HG02852 (cell line): ENCODE results near the gene NAT10.
A peak's percentile ranks its signal among the peaks of the same experiment; 100 is the strongest.

Experiments
- ATAC-seq: cut with Tn5 transposase; IDR thresholded peaks from one replicate; pipeline ENCODE4 v1.9.1; 2021; ENCODE audit warnings: mild to moderate bottlenecking, moderate library complexity; ENCODE audit not compliant: unreplicated experiment

The NAT10 gene

DNA sequence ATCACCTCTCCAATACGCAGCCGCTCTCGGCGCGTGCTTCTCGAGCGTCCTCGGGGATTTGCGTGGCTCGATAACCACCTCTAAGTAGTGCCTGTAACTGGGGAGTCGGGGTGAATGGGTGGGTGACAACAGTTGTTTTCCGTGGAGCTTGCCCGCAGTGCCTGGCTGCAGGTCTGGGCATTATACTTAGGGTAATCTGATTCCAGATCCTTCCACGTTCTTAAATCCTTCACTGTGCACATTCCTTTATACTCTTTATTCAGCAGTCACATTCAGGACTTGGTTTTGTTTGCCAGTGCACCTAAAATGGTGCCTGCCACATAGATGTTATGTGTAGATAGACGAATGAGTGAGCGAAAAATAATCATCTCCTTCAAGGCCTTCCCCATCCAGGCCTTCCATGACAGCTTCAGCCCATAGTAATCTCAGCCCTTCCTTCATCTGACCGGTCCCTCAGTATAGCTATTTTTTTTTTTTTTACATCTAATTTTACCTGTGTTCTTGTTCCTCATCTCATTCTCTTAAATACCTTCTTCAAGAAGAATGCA, 602 bp downstream of the NAT10 start:
- no peak for ATAC-seq

DNA sequence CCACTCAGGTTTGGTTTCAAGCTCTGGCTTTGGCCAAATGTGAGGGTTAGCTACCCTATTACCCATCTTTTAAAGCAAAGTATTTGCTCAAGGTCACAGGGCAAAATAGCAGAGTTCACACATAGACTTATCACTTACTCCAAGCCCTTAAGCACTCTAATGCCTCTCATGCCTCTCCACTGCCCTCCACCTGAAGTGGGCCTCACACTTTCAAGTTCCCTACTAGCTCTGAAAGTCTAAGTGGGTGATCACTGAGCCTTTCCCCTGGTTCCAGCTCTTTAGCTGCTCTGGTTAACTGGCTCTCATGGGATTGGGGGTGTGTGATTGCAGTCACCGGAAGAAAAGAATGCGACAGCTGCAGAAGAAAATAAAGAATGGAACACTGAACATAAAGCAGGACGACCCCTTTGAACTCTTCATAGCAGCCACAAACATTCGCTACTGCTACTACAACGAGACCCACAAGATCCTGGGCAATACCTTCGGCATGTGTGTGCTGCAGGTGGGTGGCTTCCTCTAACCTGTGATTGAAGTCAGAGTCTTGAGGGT, 6.4 kb downstream of the NAT10 start:
- ATAC-seq: no peak

DNA sequence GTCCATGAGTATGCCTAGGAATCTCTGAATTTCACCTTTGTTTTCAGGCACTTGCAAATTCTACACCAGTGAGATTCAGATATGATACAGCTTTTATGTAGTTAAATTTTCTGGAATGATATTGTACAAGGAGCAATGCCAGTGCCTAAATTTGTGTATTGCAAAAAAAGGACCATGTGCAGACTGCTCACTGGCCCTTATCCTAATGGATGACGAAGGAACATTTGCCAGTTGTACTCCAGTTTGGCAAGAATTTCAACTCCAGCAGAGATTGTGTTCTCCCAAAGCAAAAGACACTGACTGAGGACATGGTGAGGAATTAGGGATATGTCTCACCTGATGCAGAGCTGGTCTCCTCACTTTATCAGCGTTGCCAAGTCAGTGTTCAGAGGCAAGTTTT, 8.6 kb downstream of the NAT10 start:
- no peak for ATAC-seq

DNA sequence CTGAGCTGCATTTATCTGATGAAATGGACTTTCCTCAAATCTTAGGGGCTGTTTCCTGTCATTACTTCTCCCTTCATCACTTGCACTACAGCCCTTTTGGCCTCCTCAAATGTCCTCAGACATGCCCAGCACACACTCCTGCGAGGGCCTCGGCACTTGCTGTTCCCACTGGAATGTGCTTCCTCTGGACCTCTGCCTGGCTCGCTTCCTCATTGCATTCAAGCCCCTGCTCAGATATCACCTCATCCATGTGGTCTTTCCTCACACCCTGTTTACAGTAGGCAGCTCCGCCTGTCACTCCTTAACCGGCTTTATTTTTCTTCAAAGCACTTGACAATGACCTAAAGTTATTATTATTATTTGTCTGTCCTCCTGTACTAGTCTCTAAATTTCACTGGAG, 9.0 kb downstream of the NAT10 start:
- no peak for ATAC-seq

DNA sequence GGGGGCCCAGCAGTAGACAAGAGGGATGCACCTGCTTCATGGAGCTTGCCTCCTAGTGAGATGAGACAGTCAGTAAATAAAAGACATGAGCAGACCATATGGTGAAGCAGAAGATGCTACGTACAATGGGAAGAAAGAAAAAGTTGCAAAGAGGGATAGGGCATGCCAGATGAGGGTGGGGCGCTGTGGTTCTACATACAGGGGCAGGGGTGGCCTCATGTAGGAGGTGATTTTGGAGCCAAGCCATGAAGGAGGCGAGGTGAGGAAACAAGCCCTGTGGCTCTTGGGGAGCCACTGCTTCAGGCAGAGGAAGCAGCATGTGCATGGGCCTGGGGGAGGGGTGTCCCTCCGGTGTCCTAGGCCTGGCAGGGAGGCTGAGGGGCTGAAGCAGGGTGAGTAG, 15.2 kb downstream of the NAT10 start:
- no peak for ATAC-seq

DNA sequence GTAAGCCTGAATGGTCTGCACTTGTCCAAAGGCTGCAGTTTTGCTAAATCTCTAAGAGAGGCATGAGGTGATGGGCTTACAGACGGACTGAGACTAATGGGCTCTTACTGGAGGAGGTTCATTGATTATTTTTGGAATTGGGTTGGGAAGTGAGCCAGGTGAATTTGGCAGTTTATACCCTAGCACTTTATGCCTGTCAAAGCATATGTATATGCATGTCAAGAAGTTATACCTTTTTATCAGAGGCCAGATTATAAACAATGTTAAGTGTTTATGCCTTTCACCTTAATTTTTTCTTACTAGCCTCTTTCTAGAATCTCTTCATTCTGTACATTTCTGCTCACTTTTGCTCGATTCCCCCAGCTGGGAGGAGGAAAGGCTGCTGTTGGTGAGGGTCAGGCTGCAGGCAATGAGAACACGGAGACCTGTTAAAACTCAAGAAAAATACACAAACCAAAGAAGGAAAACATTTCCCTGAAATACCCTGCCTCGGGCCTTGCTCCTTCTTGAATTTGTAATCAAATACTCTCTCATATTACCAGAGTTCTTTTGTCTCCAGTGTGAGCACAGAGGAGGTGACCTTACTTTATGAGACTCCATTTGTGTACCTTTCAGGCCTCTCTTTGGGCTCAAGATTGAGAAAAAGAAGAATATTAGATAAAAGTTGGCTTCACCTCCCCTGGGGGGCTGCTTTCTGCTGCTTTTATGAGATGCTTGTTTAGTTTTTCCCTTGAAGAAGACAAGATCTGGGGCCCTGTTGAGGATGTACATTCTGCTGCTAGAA, 19.6 kb downstream of the NAT10 start:
- ATAC-seq: no peak

DNA sequence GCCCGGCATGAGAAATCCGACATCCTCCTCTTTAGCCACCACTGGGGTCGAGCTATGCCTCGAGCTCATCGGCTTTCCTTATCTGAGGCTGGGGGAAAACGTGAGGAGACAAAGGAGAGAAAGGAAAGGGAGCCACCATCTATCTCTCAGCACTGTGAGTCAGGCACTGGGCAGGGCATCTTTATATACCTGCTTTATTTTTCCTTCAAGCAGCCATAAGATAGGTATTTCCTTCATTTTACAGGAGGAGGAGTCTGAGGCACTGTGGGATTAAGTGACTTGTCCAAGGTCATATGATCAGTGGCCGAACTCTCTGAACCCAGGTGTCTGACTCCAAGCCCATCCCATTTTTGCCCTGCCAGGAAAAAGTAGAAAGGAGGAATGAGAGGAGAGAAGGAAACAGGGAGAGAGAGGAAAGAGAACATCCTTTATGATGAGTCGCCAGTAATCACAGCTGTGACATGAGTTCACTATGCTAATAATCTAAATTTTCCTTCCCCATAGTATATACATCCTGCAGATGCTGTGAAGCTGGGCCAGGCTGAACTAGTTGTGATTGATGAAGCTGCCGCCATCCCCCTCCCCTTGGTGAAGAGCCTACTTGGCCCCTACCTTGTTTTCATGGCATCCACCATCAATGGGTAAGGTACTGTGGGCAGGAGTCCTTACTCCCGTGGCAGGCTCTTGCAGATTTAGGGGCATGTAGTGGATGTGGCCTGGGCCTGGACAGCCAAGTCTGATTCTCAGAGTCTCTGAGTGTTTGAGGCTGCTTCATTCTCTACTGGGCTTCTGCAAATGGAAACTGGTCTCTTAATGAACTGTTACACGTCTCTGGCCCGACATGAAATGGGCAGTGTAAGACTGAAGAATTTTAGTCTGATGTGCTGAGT, 21.8 kb downstream of the NAT10 start:
- ATAC-seq: no peak

DNA sequence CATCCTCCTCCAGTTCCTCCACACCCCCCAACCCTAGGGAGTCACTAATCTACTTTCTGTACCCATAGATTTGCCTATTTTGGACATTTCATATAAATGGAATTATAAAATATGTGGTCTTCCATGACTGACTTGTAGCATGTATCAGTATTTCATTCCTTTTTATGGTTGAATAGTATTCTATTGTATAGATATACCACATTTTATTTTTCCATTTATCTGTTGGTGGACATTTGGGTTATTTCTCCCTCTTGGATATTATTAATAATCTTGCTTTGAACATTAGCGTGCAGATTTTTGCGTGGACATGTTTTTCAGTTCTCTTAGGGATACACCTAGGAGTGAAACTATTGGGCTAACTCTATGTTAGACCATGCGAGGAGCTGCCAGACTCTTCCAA, 23.4 kb downstream of the NAT10 start:
- no peak for ATAC-seq

DNA sequence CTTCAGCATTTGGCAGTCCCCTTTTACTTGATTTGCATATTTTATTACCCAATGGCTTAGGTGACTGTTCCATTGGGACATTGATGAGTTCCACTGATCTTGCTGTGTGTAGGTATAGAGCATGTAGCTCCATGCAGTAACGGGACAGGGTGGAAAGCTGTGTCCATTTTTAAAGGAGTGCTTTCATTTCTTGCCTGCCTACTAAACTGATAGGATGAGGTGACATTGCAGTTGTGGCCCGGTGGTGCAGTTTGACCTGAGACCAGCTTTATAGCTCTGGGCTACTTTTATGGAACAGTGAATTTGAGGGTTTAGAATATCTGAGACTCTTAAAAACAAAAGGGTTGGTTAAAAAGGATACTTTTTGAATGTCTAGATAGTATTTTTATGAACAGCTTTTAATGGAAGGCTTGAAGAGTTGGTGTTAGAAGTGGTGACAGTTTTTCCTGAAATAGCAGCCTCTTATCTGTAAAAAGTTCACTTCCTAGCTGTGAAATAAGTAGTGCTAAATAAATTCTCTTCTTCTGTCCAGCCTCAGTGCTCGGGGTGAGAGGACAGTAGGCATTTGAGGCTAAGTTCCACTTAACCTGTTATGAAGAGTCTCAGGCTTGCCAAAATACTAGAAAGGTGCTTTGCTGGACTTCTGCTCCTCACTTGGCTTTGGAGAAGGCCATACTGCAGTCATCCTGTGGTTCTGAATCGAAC, 27.0 kb downstream of the NAT10 start:
- no peak for ATAC-seq

DNA sequence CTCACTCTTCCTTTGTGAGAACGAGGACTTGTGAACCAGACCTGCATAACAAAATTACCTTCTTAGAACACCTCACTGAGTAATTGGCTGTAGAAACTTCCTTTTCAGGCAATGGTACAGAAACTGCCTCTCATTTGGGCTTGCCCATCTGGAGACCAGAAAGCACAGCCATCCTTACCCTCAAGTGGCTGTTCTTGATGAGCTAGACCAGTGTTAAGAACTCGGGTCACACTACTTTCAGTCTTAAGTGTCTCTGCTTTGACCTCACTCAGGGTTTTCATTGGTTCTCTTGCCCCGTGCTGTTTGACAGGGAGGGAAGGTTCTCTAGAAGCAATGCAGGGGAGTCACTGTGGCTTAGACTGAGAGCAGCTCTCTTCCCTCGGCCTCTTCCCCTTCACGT, 29.3 kb downstream of the NAT10 start:
- peak; percentile 74 for ATAC-seq

DNA sequence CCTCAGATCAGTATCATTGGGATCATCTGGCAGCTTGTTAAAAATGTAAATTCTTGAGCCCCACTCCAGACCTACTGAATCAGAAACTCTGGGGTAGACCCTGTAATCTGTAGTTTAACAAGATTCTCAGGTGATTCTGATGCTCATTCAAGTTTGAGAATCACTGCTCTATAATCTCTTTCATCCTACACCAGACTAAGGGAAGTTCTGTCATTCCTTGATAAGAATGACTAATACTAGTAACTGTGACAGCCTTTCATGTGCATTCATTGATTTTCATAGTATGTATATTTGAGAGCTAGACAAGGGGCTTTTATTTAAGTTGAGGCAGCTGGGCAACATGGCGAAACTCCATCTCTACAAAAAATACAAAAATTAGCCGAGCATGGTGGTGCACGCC, 30.0 kb downstream of the NAT10 start:
- ATAC-seq: no peak

DNA sequence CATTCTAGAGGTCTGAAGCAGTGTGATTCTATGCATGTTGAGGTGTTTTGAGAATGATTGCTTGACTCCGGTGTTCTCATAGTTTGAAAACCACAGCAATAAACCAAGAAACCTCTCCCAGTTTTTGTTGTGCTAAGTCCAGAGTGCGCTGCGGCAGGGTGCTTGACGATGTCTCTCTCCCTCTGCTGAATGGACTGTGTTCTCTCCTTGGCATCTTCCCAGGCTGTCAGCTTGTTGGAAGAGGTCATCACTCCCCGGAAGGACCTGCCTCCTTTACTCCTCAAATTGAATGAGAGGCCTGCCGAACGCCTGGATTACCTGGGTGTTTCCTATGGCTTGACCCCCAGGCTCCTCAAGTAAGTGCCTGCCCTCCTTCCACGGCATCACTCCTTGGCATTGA, 31.0 kb downstream of the NAT10 start:
- no peak for ATAC-seq

DNA sequence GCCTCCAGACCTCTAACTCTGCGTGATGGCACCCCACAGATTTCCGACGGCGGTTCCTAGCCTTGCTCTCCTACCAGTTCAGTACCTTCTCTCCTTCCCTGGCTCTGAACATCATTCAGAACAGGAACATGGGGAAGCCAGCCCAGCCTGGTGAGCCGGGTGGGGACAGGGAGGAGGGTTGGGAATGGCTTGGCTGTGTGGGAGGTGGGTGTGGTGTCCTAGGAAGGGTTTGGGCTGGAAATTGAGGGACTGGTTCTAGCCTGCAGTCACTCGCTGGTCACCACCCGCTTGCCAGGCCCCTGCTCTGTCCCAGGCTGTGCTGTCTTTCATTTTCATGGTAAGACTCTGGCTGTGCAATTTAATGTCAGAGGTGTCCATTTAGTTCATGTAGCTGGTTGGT, 33.9 kb downstream of the NAT10 start:
- no peak for ATAC-seq

DNA sequence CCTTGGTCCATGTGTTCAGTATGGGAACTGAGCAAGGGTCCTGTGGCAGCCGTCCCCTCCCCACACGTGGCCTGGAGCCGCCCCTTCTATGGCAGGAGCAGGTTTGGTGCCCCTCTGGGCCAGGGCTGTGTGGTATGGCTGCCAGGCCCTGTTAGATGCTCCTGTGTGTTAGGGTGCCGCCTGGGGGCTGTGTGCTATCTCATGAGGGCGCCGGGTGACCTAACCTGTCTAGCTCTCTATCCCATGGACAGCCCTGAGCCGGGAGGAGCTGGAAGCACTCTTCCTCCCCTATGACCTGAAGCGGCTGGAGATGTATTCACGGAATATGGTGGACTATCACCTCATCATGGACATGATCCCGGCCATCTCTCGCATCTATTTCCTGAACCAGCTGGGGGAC, 34.7 kb downstream of the NAT10 start:
- no peak for ATAC-seq

DNA sequence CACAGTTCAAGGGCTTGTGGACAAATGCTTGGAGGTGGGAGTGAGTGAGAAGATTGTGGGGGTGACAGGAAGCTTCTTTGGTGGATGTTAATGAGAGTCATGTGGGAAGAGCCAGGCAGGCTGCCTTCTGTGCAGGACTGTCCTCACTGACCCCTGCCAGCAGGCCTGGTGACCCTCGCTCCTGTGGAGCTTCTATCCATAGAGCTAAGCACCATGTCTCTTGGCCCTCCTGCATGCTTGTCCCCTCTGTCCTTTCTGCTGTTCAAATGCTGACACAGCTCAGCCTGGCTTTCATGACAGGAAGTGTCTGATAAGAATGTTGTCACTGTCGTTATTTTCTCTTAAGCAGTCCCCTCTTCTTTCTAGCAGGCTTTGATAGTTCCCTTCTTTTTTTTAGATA, 37.6 kb downstream of the NAT10 start:
- ATAC-seq: no peak

DNA sequence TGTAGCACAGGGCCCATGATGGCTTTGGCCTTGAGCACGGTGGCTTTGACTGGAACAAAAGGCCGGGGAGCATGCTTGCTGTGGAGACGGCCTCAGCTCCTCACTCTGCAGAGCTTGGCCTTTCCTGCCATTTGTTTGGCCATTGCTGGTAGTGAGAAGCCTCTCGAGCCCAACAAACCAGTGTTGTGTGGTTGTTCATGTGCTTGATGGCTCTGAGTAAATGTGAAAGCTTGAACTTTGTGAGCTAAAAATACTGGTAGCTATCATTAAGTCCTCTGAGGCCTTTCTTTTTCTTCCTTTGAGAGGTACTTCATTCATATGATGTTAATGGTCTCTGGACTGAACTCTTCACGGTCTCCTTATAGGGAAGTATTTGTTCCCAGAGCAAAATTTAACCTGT, 39.6 kb downstream of the NAT10 start:
- ATAC-seq: peak; percentile 70

DNA sequence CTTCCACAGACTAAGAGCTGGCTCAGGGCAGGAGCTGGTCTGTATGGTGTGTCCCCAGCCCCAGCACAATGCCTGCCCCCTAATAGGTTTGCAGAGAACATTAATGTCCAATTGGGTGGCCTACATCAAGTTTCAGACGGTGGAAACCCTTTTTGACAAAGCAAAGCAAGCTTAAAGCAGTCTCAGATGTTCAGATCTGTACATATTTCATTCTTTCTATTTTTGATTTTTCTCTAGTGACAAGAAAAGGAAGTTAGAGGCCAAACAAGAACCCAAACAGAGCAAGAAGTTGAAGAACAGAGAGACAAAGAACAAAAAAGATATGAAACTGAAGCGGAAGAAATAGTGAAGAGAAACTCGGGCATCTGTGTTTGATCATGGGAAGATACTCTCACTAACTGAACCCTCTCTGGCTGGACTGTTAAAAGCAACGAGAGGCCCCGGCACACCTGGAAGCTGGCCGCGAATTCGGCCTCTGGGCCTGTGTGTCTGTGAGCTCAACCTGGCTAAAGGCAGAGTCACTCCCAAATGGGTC, 40.5 kb downstream of the NAT10 start:
- peak; percentile 53 for ATAC-seq

DNA sequence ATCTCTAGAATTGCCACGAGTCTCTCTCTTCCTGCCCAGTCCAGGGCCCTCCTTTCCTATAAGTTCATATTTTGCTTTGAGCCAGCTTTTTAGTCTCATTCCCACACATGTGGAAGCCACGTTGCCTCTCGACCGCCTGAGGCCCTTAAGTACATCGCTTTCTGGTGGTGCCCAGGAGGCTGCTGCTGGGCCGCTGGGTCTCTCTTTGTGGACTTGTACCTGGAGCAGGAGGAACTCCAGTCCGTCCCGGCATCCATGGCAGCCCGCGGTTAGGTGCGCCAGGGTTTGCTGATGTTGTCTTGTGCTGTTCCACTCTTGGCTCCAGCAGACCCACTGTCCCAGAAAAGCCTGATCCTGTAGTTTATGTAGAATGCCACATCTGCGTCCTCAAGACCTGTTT, 41.0 kb downstream of the NAT10 start:
- no peak for ATAC-seq

DNA sequence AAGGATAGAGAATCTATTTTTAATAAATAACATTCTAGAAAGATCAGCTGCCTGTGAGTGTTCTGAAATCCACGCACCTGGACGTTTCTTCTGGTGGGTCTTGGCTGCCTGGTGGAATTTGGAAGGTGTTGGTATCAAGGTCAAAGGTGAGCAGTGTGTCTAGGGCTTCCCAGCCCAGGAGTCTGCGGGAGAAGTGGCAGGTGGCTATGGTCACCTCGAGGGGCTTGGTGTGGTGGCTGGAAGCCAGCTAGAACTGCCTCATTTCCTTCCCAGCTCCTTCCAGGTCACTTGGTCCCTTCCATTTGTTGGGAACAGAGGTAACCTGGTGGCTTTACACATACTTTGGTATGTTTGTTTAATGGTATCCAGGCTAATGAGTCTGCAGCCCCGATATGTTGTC, 41.4 kb downstream of the NAT10 start:
- no peak for ATAC-seq

DNA sequence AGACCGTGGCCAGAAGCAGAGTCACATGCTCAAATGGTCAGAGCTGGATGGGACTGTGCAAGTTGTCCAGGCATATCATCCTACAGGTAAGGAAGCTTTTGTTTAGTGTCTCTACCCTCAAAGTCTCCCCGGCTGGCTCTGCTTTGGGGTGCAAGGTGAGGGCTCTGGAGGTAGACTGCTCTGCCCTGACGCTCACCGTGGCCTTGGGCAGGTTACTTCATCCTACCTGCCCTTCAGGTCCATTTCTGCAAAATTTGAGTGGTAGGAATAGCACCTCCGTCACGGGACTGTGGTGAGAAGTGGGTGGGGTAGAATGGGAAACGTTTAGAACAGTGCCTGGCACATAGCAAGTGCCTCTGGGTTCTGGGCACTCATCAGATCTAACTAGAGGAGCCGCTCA, 42.2 kb downstream of the NAT10 start:
- ATAC-seq: no peak
